Measurements from ENCODE around the gene PARD3B.
"Not testable (repeated sequence)": the region's sequence is repeated elsewhere in the genome, so short reads cannot be mapped to it uniquely, and the experiment has no call there.

PARD3B gene

GRCh38 chr2:205193125-205193835 lies 648.0 kb downstream of the PARD3B start:
- no peak for DNase-seq (ENCODE audit: low read depth)

DNA sequence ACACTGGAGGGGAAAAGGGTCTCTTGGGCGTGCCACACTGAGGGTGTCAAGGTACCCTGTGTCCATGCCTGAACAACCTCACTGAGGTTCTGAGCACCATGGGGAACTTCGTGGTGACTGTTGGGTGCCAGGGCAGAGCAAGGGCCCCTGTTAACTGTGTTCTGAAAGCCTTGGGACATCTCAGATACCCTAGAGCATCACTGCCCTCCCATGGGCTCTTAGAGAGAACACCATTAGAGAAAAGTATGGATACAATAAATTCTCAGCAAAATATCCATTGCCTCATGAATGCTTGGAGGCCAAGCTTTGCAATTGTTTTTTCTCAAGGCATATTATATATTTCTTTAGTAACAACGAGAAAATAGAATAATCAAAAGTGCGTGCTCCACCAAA lies 648.6 kb downstream of the PARD3B start:
- no peak for DNase-seq (ENCODE audit: low read depth)

GRCh38 chr2:205197468-205198139 lies 652.3 kb downstream of the PARD3B start:
- no peak for DNase-seq (ENCODE audit: low read depth)

DNA sequence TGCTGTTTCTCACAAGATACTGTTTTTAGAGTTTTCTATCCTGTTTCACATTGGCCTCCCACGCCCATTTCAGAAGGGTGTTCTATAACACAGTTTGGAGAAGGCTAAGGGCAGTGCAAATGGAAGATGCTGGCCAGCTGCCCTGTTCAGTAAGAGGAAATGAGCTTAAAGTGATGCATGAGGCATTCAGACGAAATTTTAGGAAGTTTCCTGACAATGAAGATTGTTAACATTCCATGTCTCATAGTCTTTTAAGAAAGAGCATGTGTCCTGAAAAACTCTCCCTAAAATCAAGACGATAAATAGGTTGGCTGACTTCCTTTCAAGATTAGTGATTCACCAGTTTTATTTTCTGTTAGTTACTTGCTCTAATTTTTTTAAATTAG lies 652.9 kb downstream of the PARD3B start:
- peak; percentile 54 for DNase-seq (ENCODE audit: low read depth)

- DNase-seq (ENCODE audit: low read depth) = no peak
Observed at GRCh38 chr2:205199165-205199850, 654.0 kb downstream of the PARD3B start.

DNA sequence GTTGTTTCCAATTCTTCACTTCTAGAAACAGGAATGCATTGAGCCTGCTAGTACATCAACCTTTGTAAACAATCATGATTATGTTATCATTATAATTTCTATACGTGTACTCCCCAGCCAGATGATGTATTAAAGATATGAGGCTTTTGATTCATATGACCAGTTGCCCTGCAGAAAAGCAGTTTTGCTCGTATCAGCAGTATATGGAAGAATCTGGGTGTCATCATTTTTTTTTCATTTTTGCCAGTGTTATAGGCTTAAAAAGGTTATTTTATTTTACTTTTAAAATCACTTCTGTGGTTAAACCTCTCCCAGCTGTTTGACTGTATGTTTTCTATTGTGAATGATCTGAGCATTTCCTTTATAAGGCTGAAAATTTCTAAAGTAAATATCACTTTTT lies 665.2 kb downstream of the PARD3B start:
- no peak for DNase-seq (ENCODE audit: low read depth)

GRCh38 chr2:205212357-205212756 lies 667.1 kb downstream of the PARD3B start:
- DNase-seq (ENCODE audit: low read depth) = no peak

DNA sequence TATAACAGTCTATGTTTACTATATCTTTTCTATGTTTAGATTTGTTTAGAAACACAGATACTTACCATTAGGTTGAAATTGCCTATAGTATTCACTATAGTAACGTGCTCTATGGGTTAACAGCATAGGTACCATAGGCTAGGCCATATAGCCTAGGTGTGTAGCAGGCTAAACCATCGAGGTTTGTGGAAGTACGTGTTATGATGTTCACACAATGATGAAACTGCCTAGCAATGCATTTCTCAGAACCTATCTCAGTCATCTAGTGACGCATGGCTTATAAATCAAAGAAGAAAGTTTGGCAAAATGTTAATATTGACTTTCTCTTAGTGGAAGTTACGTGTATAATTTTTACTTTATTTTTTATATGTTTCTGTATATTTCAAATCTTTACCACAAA lies 670.8 kb downstream of the PARD3B start:
- DNase-seq (ENCODE audit: low read depth) = no peak

DNA sequence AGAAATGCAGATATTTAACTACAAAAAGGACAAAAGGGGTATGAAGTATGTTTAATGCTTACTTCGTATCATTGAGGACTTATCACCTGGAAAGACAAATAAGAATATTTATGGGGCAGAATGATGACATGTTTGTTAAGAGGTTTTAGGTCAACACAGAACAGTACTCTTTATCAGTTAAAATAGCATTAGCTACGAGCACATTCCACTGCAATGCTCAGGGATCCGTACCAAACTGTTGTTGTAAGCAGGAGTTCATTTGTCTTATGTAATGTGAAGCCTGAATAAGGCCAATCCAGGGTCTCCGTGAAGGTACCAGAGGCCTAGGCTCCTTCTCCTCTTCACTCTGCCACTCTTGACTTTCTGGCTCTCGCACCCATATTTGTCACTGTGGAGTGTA lies 671.3 kb downstream of the PARD3B start:
- no peak for DNase-seq (ENCODE audit: low read depth)

DNA sequence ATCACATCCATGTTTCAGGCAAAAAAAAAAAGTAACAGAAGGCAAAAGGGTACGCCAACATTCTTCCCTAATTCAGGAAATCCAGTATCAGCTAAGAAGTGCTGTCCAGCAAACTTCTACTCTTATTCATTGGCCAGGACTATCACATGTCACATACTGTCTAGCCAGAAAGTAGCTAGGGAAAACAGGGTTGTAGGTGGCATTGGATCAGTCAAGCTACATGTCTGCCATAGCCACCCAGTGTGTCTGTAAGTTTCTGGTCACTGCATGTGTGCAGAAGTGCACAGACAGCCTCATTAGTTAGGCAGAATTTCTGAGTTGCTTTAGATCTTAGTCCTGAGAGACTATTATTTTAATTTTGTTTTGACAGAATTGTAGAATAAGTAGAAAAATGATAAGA lies 671.7 kb downstream of the PARD3B start:
- DNase-seq (ENCODE audit: low read depth) = no peak

DNA sequence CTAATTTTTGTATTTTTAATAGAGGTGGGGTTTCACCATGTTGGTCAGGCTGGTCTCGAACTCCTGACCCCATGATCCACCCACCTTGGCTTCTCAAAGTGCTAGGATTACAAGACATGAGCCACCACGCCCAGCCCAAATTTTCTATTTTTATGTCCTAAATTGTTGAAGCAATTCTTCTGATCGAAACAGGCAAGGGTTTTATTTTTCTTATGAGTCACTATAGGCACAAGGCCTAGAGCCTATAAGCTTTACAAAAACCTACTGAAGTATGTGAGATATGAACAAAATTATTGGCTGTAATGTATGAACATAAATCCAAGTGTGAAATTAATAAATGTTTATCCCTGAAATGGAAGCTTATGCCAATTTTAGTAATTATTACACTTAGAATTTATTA lies 672.8 kb downstream of the PARD3B start:
- peak; percentile 14 for DNase-seq (ENCODE audit: low read depth)

DNA sequence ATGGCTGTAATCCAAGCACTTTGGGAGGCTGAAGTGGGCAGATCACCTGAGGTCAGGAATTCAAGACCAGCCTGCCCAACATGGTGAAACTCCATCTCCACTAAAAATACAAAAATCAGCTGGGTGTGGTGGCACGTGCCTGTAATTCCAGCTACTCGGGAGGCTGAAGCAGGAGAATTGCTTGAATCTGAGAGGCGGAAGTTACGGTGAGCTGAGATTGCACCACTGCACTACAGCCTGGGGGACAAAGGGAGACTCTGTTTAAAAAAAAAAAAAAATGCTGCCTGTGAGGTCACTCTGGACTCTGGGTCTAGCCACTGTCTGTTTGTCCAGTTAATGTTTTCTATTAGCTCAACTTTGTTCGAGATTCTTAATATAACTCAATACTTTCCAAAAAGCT lies 673.5 kb downstream of the PARD3B start:
- DNase-seq (ENCODE audit: low read depth) = not testable (repeated sequence)

DNA sequence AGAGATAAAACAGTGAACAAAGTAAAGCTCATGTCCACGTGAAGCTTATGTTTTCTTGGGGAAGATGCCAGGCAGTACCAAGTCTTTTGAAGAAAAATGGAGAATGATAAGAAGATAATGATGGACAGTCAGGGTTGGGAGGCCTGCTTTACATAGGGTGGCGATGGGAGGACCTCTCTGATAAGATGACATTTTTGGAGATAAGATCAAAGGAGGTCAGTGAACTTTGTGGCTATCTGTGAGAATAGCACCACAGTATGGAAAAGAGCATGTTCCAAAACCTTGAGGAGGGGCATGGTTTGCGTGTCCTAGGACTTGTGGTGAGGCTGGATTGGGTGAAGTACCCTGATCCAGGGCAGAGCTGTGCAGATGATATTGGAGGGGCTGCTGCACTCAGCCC lies 675.3 kb downstream of the PARD3B start:
- DNase-seq (ENCODE audit: low read depth) = no peak

DNA sequence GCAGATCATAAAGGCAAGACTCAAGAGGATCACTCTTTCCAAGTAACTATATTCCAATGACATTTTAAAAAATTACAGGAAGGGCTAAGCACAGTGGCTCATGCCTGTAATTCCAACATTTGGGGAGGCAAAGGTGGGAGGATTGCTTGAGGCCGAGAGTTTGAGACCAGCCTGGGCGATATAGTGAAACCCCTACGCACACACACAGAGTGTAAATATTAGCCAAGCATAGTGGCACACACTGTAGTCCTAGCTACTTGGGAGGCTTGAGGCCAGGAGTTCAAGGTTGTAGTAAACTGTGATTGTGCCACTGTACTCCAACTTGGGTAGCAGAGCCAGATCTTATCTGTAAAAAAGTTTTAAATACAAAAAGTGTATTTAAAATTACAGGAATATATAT lies 686.8 kb downstream of the PARD3B start:
- DNase-seq (ENCODE audit: low read depth) = no peak

- no peak for DNase-seq (ENCODE audit: low read depth)
Observed at GRCh38 chr2:205235434-205235833, 690.2 kb downstream of the PARD3B start.

- DNase-seq (ENCODE audit: low read depth) = no peak
Observed at GRCh38 chr2:205237524-205237923, 692.2 kb downstream of the PARD3B start.

GRCh38 chr2:205245001-205245400 lies 699.7 kb downstream of the PARD3B start:
- DNase-seq (ENCODE audit: low read depth) = no peak

GRCh38 chr2:205245652-205246051 lies 700.4 kb downstream of the PARD3B start:
- no peak for DNase-seq (ENCODE audit: low read depth)

DNA sequence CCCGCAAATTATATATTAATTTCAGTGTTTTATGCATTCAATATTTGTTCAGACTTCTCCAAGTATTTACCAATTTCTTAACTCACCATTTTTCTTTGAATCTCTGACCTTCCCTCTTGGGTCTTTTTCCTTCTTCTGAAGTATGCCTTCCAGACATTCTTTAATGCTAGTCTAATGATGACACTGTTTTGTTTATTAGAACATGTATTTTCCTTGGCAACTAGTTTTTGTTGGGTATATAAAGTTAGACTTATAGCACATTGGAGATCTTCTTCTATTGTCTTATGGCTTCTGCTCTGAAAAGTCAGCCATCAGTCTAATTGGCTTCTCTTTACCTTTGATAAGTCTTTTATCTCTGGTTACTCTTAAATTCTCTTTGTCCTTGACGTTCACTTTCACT lies 713.8 kb downstream of the PARD3B start:
- no peak for DNase-seq (ENCODE audit: low read depth)

GRCh38 chr2:205261516-205262020 lies 716.3 kb downstream of the PARD3B start:
- DNase-seq (ENCODE audit: low read depth) = no peak

GRCh38 chr2:205267323-205267722 lies 722.0 kb downstream of the PARD3B start:
- no peak for DNase-seq (ENCODE audit: low read depth)

DNA sequence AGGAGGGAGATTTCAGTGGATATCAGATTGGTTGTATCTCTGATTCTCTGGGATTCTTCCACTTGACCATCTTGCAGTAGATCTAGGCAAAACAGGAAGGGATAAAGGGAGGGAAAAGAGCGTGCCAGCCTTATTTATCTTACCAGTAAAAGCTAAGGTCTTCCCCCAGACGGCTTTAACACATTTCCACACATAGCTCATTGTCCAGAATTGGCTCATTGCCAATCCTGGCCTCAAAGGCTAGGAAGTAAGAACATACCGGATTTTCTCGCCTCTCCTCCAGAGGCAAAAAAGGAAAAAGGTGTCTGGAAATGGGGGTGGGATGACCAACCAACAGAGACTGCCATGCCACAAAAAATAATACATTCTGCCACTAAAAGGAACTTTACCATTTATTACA lies 725.4 kb downstream of the PARD3B start:
- no peak for DNase-seq (ENCODE audit: low read depth)

GRCh38 chr2:205273148-205273547 lies 727.9 kb downstream of the PARD3B start:
- no peak for DNase-seq (ENCODE audit: low read depth)

All from non-pigmented ciliary epithelial cell (primary cell).